HEK293T (cell line): ENCODE data around the gene C16orf74.

Experiments used
- BHLHE40 ChIP-seq: fragments of 450-650 bp; IDR thresholded peaks from 2 replicates; pipeline ENCODE4 v1.6.1; 2016; ENCODE audit warnings: mild to moderate bottlenecking, moderate library complexity, borderline replicate concordance
- ELF4 ChIP-seq: fragments of 450-650 bp; IDR thresholded peaks from 2 replicates; pipeline ENCODE4 v1.6.1; 2017; ENCODE audit warnings: antibody characterized with exemption
- FOXK2 ChIP-seq: fragments of 450-650 bp; IDR thresholded peaks from 2 replicates; pipeline ENCODE4 v1.6.1; 2016; ENCODE audit warnings: mild to moderate bottlenecking
- FOXM1 ChIP-seq: fragments of 450-650 bp; IDR thresholded peaks from 2 replicates; pipeline ENCODE4 v1.6.1; 2017; ENCODE audit warnings: mild to moderate bottlenecking, borderline replicate concordance
- HDGF ChIP-seq: fragments of 450-650 bp; IDR thresholded peaks from 2 replicates; pipeline ENCODE4 v1.6.1; 2017; ENCODE audit warnings: antibody characterized with exemption, borderline replicate concordance
- LEF1 ChIP-seq: fragments of 450-650 bp; IDR thresholded peaks from 2 replicates; pipeline ENCODE4 v1.6.1; 2017; ENCODE audit warnings: mild to moderate bottlenecking, borderline replicate concordance
- SP1 ChIP-seq: fragments of 450-650 bp; IDR thresholded peaks from 2 replicates; pipeline ENCODE4 v1.6.1; 2017
- SUZ12 ChIP-seq: fragments of 450-650 bp; IDR thresholded peaks from 2 replicates; pipeline ENCODE4 v1.6.1; 2016; ENCODE audit warnings: mild to moderate bottlenecking
- TARDBP ChIP-seq: fragments of 450-650 bp; IDR thresholded peaks from 2 replicates; pipeline ENCODE4 v1.6.1; 2016

- TF ChIP-seq SP1 (no peak), ELF4 (no peak), TARDBP (no peak), BHLHE40 (no peak), HDGF (no peak), FOXM1 (no peak), LEF1 (no peak), SUZ12 (no peak), FOXK2 (no peak)
Measured at GRCh38 chr16:85707528-85708095, 43.3 kb downstream of the C16orf74 start.
